Cortex of kidney (tissue), 1 donor: ENCODE measurements around the gene TMEM135.
"Not testable (repeated sequence)": the region's sequence is repeated elsewhere in the genome, so short reads cannot be mapped to it uniquely, and the experiment has no call there.

Experiments used
- DNase-seq: peaks from one replicate; lab custom pipeline; 2025; lab: John Stamatoyannopoulos, UW

TMEM135 gene

GRCh38 chr11:87076874-87077429, 39.2 kb downstream of the TMEM135 start:
- no peak for DNase-seq

- no peak for DNase-seq
These were observed 43.6 kb downstream of the TMEM135 start for GRCh38 chr11:87081358-87081757.

GRCh38 chr11:87082590-87082989, 44.9 kb downstream of the TMEM135 start:
- no peak for DNase-seq

- DNase-seq, result no peak
These were observed 45.3 kb downstream of the TMEM135 start for GRCh38 chr11:87083029-87083428.

- DNase-seq, result no peak
These were observed 54.4 kb downstream of the TMEM135 start for GRCh38 chr11:87092159-87092558.

GRCh38 chr11:87092567-87092966, 54.8 kb downstream of the TMEM135 start:
- no peak for DNase-seq

GRCh38 chr11:87097582-87097981, 59.8 kb downstream of the TMEM135 start:
- DNase-seq, result no peak

- no peak for DNase-seq
These were observed 64.3 kb downstream of the TMEM135 start for GRCh38 chr11:87101956-87102580.

GRCh38 chr11:87105826-87106225, 68.1 kb downstream of the TMEM135 start:
- not testable (repeated sequence) for DNase-seq

GRCh38 chr11:87107379-87107778, 69.6 kb downstream of the TMEM135 start:
- DNase-seq, result not testable (repeated sequence)

GRCh38 chr11:87110443-87111131, 72.9 kb downstream of the TMEM135 start:
- DNase-seq, result no peak

GRCh38 chr11:87114093-87114492, 76.4 kb downstream of the TMEM135 start:
- no peak for DNase-seq

- no peak for DNase-seq
These were observed 78.5 kb downstream of the TMEM135 start for GRCh38 chr11:87116185-87116584.

GRCh38 chr11:87120937-87121336, 83.2 kb downstream of the TMEM135 start:
- no peak for DNase-seq

- no peak for DNase-seq
These were observed 85.1 kb downstream of the TMEM135 start for GRCh38 chr11:87122852-87123251.

- DNase-seq, result no peak
These were observed 87.5 kb downstream of the TMEM135 start for GRCh38 chr11:87125257-87125656.

- DNase-seq, result no peak
These were observed 89.4 kb downstream of the TMEM135 start for GRCh38 chr11:87127101-87127500.

GRCh38 chr11:87128372-87128771, 90.6 kb downstream of the TMEM135 start:
- DNase-seq, result no peak

- no peak for DNase-seq
These were observed 96.9 kb downstream of the TMEM135 start for GRCh38 chr11:87134524-87135106.

GRCh38 chr11:87136236-87136635, 98.5 kb downstream of the TMEM135 start:
- no peak for DNase-seq

- no peak for DNase-seq
These were observed 100.0 kb downstream of the TMEM135 start for GRCh38 chr11:87137711-87138110.

GRCh38 chr11:87139475-87139874, 101.7 kb downstream of the TMEM135 start:
- no peak for DNase-seq

- no peak for DNase-seq
These were observed 103.6 kb downstream of the TMEM135 start for GRCh38 chr11:87141322-87141721.
